Ovary (tissue), 3 donors: Measurements from ENCODE around the gene FOXRED2.

ENCODE experiments used
- CTCF ChIP-seq, 3 donors: fragments of 450-650 bp in 2 of 3; fragments of 200-600 bp in 1 of 3; IDR thresholded peaks; one replicate each; pipeline versions ENCODE4 v1.5.1 to v1.8.0; 2016 to 2022; ENCODE audit warnings: antibody characterized with exemption in 3 of 3, mild to moderate bottlenecking in 1 of 3
- EP300 ChIP-seq: sonication (generic); formaldehyde crosslinking; IDR thresholded peaks from one replicate; pipeline ENCODE4 v1.6.1; 2017; ENCODE audit warnings: antibody characterized with exemption
- POLR2A ChIP-seq: fragments of 450-650 bp; IDR thresholded peaks from one replicate; pipeline ENCODE4 v1.6.1; 2017; ENCODE audit warnings: antibody characterized with exemption, mild to moderate bottlenecking, moderate library complexity
- donor health status: DM: no; HTN: no; CAD: no.

DNA sequence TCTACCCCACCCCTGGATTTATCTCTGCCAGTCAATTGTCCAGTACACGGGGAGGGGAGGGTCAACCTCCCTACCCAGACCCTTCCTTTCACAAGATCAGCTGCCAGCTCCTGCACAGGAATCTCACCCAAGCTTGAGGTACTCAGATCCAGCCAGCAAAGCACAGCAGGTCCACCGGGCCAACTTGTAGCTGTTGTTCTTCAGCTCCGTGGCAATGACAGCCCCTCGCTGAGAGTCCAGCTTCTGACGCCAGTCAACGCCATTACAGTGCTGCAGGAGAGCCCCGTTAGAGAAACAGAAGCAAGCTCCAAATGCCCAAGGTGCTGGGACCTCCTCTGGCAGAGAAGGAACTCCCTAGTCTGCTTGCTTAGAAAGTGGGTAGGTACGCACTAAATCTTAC, 5.5 kb upstream of the FOXRED2 start:
- no peak for TF ChIP-seq CTCF (IDR thresholded peaks at IDR 0.05)
- no peak for TF ChIP-seq POLR2A
- TF ChIP-seq EP300: no peak
